ENCODE measurements around the gene PLD2. TPM values are rescaled to one million over a fixed set of nuclear protein-coding genes. Genes with fewer than 3 reads are reported as not detected.

The PLD2 gene
- total RNA-seq, 1 experiment from 2014 or later, result 31.7 TPM

- no peaks in the 10 kb centered on the region for H3K36me3 Mint-ChIP-seq (ENCODE audit: insufficient read depth, unreplicated experiment)
- no TSS peak for BruUV-seq (replicated peaks)
- ChIA-PET POLR2A (no interaction called here), CTCF (interaction anchor here (0.5 to 0.7 kb wide), 2 partner anchors 82 to 105 kb away, joined by 3 to 4 read pairs; no protein-coding TSS in a partner anchor)
- no peak overlapping the region for H3K4me3 Mint-ChIP-seq (ENCODE audit: unreplicated experiment)
- H3K27ac Mint-ChIP-seq (ENCODE audit: low read depth, unreplicated experiment), result no peak overlapping the region
- DNase-seq (ENCODE audit: unreplicated experiment), result no peak
- TF ChIP-seq CTCF (IDR thresholded peaks at IDR 0.05; ENCODE audit: unreplicated experiment), result no peak
- H3K4me1 Mint-ChIP-seq (ENCODE audit: insufficient read depth, unreplicated experiment), result no peaks in the 10 kb centered on the region
- intact Hi-C loops (cut with micrococcal nuclease), result no loop called here
- peaks cover 39% of the 10 kb centered on the region for H3K27me3 Mint-ChIP-seq (ENCODE audit: insufficient read depth, unreplicated experiment)
- no peaks in the 10 kb centered on the region for H3K9me3 Mint-ChIP-seq (ENCODE audit: unreplicated experiment)
Measured at GRCh38 chr17:4782652-4783051, 24.3 kb upstream of the PLD2 start.

- intact Hi-C loops (cut with micrococcal nuclease), result no loop called here
- Mint-ChIP-seq H3K27me3 (ENCODE audit: insufficient read depth, unreplicated experiment) (peaks cover 20% of the 10 kb centered on the region), H3K9me3 (ENCODE audit: unreplicated experiment) (no peaks in the 10 kb centered on the region), H3K4me1 (ENCODE audit: insufficient read depth, unreplicated experiment) (peaks cover 8% of the 10 kb centered on the region), H3K4me3 (ENCODE audit: unreplicated experiment) (no peak overlapping the region), H3K27ac (ENCODE audit: low read depth, unreplicated experiment) (no peak overlapping the region), H3K36me3 (ENCODE audit: insufficient read depth, unreplicated experiment) (no peaks in the 10 kb centered on the region)
- no TSS peak for BruUV-seq (replicated peaks)
- CTCF ChIA-PET, result interaction anchor here (0.5 to 6.0 kb wide), 3 partner anchors 100 to 169 kb away, joined by 3 to 88 read pairs (median 4); no protein-coding TSS in a partner anchor
- DNase-seq (ENCODE audit: unreplicated experiment), result no peak
- TF ChIP-seq CTCF (IDR thresholded peaks at IDR 0.05; ENCODE audit: unreplicated experiment), result no peak
- POLR2A ChIA-PET, result interaction anchor here (1.1 kb wide), 1 partner anchor 63 kb away, joined by 3 read pairs; no protein-coding TSS in a partner anchor
Measured at GRCh38 chr17:4785311-4786105, 21.4 kb upstream of the PLD2 start.

- no TSS peak for BruUV-seq (replicated peaks)
- CTCF ChIA-PET, result interaction anchor here (0.6 to 6.0 kb wide), 7 partner anchors 23 to 100 kb away, joined by 3 to 88 read pairs (median 3); no protein-coding TSS in a partner anchor
- Mint-ChIP-seq H3K36me3 (ENCODE audit: insufficient read depth, unreplicated experiment) (no peaks in the 10 kb centered on the region), H3K27me3 (ENCODE audit: insufficient read depth, unreplicated experiment) (peaks cover 17% of the 10 kb centered on the region), H3K9me3 (ENCODE audit: unreplicated experiment) (no peaks in the 10 kb centered on the region), H3K4me1 (ENCODE audit: insufficient read depth, unreplicated experiment) (peaks cover 14% of the 10 kb centered on the region), H3K27ac (ENCODE audit: low read depth, unreplicated experiment) (no peak within 1 kb of the TSS), H3K4me3 (ENCODE audit: unreplicated experiment) (no peak within 1 kb of the TSS)
- DNase-seq (ENCODE audit: unreplicated experiment), result no peak
- POLR2A ChIA-PET, result interaction anchor here (0.6 to 1.2 kb wide), 4 partner anchors 64 to 181 kb away, joined by 3 to 5 read pairs (median 3); partner anchors contain the start of gene SPAG7
- TF ChIP-seq CTCF (IDR thresholded peaks at IDR 0.05; ENCODE audit: unreplicated experiment), result no peak
- intact Hi-C loops (cut with micrococcal nuclease), result no loop called here
Measured at GRCh38 chr17:4786106-4786511, 20.8 kb upstream of the PLD2 start, which contains the start of gene VMO1. Gene VMO1, minus strand, starts transcription at chr17:4786364. Its CDS starts 12 bp downstream, at chr17:4786352.

- intact Hi-C loops (cut with micrococcal nuclease), result no loop called here
- BruUV-seq (replicated peaks), result no TSS peak
- POLR2A ChIA-PET, result interaction anchor here (0.6 to 1.2 kb wide), 3 partner anchors 98 to 181 kb away, joined by 3 to 5 read pairs (median 3); partner anchors contain the start of gene SPAG7
- no peaks in the 10 kb centered on the region for H3K9me3 Mint-ChIP-seq (ENCODE audit: unreplicated experiment)
- peaks cover 17% of the 10 kb centered on the region for H3K27me3 Mint-ChIP-seq (ENCODE audit: insufficient read depth, unreplicated experiment)
- CTCF ChIA-PET, result interaction anchor here (0.6 to 6.0 kb wide), 9 partner anchors 23 to 99 kb away, joined by 3 to 88 read pairs (median 3); no protein-coding TSS in a partner anchor
- no peak for DNase-seq (ENCODE audit: unreplicated experiment)
- no peak overlapping the region for H3K27ac Mint-ChIP-seq (ENCODE audit: low read depth, unreplicated experiment)
- peaks cover 18% of the 10 kb centered on the region for H3K4me1 Mint-ChIP-seq (ENCODE audit: insufficient read depth, unreplicated experiment)
- H3K36me3 Mint-ChIP-seq (ENCODE audit: insufficient read depth, unreplicated experiment), result no peaks in the 10 kb centered on the region
- TF ChIP-seq CTCF (IDR thresholded peaks at IDR 0.05; ENCODE audit: unreplicated experiment), result no peak
- no peak overlapping the region for H3K4me3 Mint-ChIP-seq (ENCODE audit: unreplicated experiment)
Measured at GRCh38 chr17:4786516-4786915, 20.4 kb upstream of the PLD2 start.
